Measurements from ENCODE around the gene NBDY. TPM values are rescaled to one million over a fixed set of nuclear protein-coding genes. Genes with fewer than 3 reads are reported as not detected.
A peak's percentile ranks its signal among the peaks of the same experiment; 100 is the strongest.

The NBDY gene
- polyA plus RNA-seq, 1 donor (not counting 4 experiments of a cell fraction or from before 2014, with no cell fraction given) = 41.1 TPM

- H3K36me3 ChIP-seq (ENCODE audit: control insufficient read depth in 2 of 2, extremely low read depth in 1 of 2, insufficient read depth in 2 of 2, low read length in 2 of 2) = no peaks in the 10 kb centered on the region
- dilution Hi-C loops (cut with MboI; ENCODE audit: extremely low pct_ligation_motif_present, low sequenced_read_pairs) = no loop called here
- H4K20me1 ChIP-seq (ENCODE audit: control insufficient read depth, extremely low read depth, insufficient read depth, low read length) = no peaks in the 10 kb centered on the region
- H3K4me3 ChIP-seq (ENCODE audit: control insufficient read depth in 2 of 3, extremely low read depth in 1 of 3, insufficient read depth in 2 of 3, low read depth in 1 of 3, low read length in 3 of 3) = no peak overlapping the region
- no peak overlapping the region for H2AFZ ChIP-seq (ENCODE audit: control insufficient read depth, low read length)
- peaks cover 5% of the 10 kb centered on the region for H3K4me1 ChIP-seq (ENCODE audit: control insufficient read depth, extremely low read depth, insufficient read depth, low read length)
- no peak overlapping the region for H3K9ac ChIP-seq (ENCODE audit: control insufficient read depth, extremely low read depth, insufficient read depth, low read length)
- no peaks in the 10 kb centered on the region for H3K9me1 ChIP-seq (ENCODE audit: control insufficient read depth, extremely low read depth, insufficient read depth, low read length)
- H3K9me3 ChIP-seq (ENCODE audit: control insufficient read depth, low read depth, low read length) = no peaks in the 10 kb centered on the region
- no peaks in the 10 kb centered on the region for H3K27me3 ChIP-seq (ENCODE audit: control insufficient read depth, extremely low read depth, insufficient read depth, low read length)
- H3K27ac ChIP-seq (ENCODE audit: control insufficient read depth, insufficient read depth, low read length) = no peak overlapping the region
- FAIRE-seq = peak; percentile 26
- TF ChIP-seq EZH2 (IDR thresholded peaks at IDR 0.05; ENCODE audit: low read length) (no peak), CTCF (optimal IDR thresholded peaks at IDR 0.05 in 1 of 3, IDR thresholded peaks at IDR 0.05 in 1 of 3, conservative IDR thresholded peaks at IDR 0.05 in 1 of 3; ENCODE audit: extremely low read depth in 1 of 3, insufficient read depth in 2 of 3, low read length in 3 of 3) (no peak)
- DNase-seq (ENCODE audit: low read depth, low spot score) = peak; percentile 25
- no peak overlapping the region for H3K4me2 ChIP-seq (ENCODE audit: control insufficient read depth, extremely low read depth, insufficient read depth, low read depth, low read length)
- H3K79me2 ChIP-seq (ENCODE audit: control insufficient read depth, insufficient read depth, low read length) = peaks cover 33% of the 10 kb centered on the region
Observed at GRCh38 chrX:56738670-56739069, 9.6 kb downstream of the NBDY start.

GRCh38 chrX:56744996-56745395, 16.0 kb downstream of the NBDY start:
- Histone ChIP-seq H3K4me1 (ENCODE audit: control insufficient read depth, extremely low read depth, insufficient read depth, low read length) (peaks cover 11% of the 10 kb centered on the region), H3K27ac (ENCODE audit: control insufficient read depth, insufficient read depth, low read length) (no peak overlapping the region), H3K36me3 (ENCODE audit: control insufficient read depth in 2 of 2, extremely low read depth in 1 of 2, insufficient read depth in 2 of 2, low read length in 2 of 2) (no peaks in the 10 kb centered on the region), H3K9me3 (ENCODE audit: control insufficient read depth, low read depth, low read length) (no peaks in the 10 kb centered on the region), H3K9ac (ENCODE audit: control insufficient read depth, extremely low read depth, insufficient read depth, low read length) (no peak overlapping the region), H3K79me2 (ENCODE audit: control insufficient read depth, insufficient read depth, low read length) (peaks cover 22% of the 10 kb centered on the region), H4K20me1 (ENCODE audit: control insufficient read depth, extremely low read depth, insufficient read depth, low read length) (no peaks in the 10 kb centered on the region), H3K9me1 (ENCODE audit: control insufficient read depth, extremely low read depth, insufficient read depth, low read length) (no peaks in the 10 kb centered on the region), H3K4me3 (ENCODE audit: control insufficient read depth in 2 of 3, extremely low read depth in 1 of 3, insufficient read depth in 2 of 3, low read depth in 1 of 3, low read length in 3 of 3) (no peak overlapping the region), H2AFZ (ENCODE audit: control insufficient read depth, low read length) (no peak overlapping the region), H3K4me2 (ENCODE audit: control insufficient read depth, extremely low read depth, insufficient read depth, low read depth, low read length) (no peak overlapping the region), H3K27me3 (ENCODE audit: control insufficient read depth, extremely low read depth, insufficient read depth, low read length) (no peaks in the 10 kb centered on the region)
- dilution Hi-C loops (cut with MboI; ENCODE audit: extremely low pct_ligation_motif_present, low sequenced_read_pairs) = no loop called here
- TF ChIP-seq CTCF (optimal IDR thresholded peaks at IDR 0.05 in 1 of 3, IDR thresholded peaks at IDR 0.05 in 1 of 3, conservative IDR thresholded peaks at IDR 0.05 in 1 of 3; ENCODE audit: extremely low read depth in 1 of 3, insufficient read depth in 2 of 3, low read length in 3 of 3) = no peak
- TF ChIP-seq EZH2 (IDR thresholded peaks at IDR 0.05; ENCODE audit: low read length) = no peak
- peak; percentile 9 for FAIRE-seq
- no peak for DNase-seq (ENCODE audit: low read depth, low spot score)

Data from keratinocyte (primary cell).